IMR-90 (cell line): ENCODE measurements around the gene CARD19.

Experiments used
- BHLHE40 ChIP-seq: fragments of 150-350 bp; IDR thresholded peaks from 2 replicates; pipeline ENCODE4 v1.6.1; 2016; ENCODE audit warnings: mild to moderate bottlenecking, low read depth, low read length
- CEBPB ChIP-seq: IDR thresholded peaks from 2 replicates; pipeline ENCODE4 v1.6.1; 2012; ENCODE audit warnings: low read depth, low read length, improper control_type of control experiment
- CTCF ChIP-seq: conservative IDR thresholded peaks from 2 replicates; pipeline ENCODE4 v1.5.1; 2012; ENCODE audit warnings: mild to moderate bottlenecking, low read depth, low read length, improper control_type of control experiment
- ELK1 ChIP-seq: fragments of 150-350 bp; IDR thresholded peaks from 2 replicates; pipeline ENCODE4 v1.6.1; 2016; ENCODE audit warnings: low read depth, mild to moderate bottlenecking, low read length, moderate library complexity, borderline replicate concordance
- MAFK ChIP-seq: IDR thresholded peaks from 2 replicates; pipeline ENCODE4 v1.6.1; 2012; ENCODE audit warnings: low read depth, low read length, improper control_type of control experiment
- MAZ ChIP-seq: IDR thresholded peaks from 2 replicates; pipeline ENCODE4 v1.6.1; 2012; ENCODE audit warnings: low read depth, mild to moderate bottlenecking, low read length, improper control_type of control experiment, moderate library complexity, borderline replicate concordance
- MXI1 ChIP-seq: IDR thresholded peaks from 2 replicates; pipeline ENCODE4 v1.6.1; 2012; ENCODE audit warnings: low read depth, mild to moderate bottlenecking, low read length, moderate library complexity, borderline replicate concordance
- POLR2A ChIP-seq: IDR thresholded peaks from 2 replicates; pipeline ENCODE4 v1.6.1; 2012; ENCODE audit warnings: mild to moderate bottlenecking, low read depth, low read length
- RAD21 ChIP-seq: IDR thresholded peaks from 2 replicates; pipeline ENCODE4 v1.6.1; 2012; ENCODE audit warnings: low read length, improper control_type of control experiment
- RCOR1 ChIP-seq: IDR thresholded peaks from 2 replicates; pipeline ENCODE4 v1.6.1; 2012; ENCODE audit warnings: mild to moderate bottlenecking, low read length, improper control_type of control experiment; ENCODE audit not compliant: insufficient replicate concordance
- RFX5 ChIP-seq: IDR thresholded peaks from 2 replicates; pipeline ENCODE4 v1.8.0; 2012; ENCODE audit warnings: low read depth, mild to moderate bottlenecking, low read length, moderate library complexity
- SMC3 ChIP-seq: fragments of 150-350 bp; IDR thresholded peaks from 2 replicates; pipeline ENCODE4 v1.6.1; 2016; ENCODE audit warnings: low read depth, mild to moderate bottlenecking, antibody characterized with exemption, low read length, moderate library complexity
- USF2 ChIP-seq: fragments of 150-350 bp; IDR thresholded peaks from 2 replicates; pipeline ENCODE4 v1.6.1; 2017; ENCODE audit warnings: mild to moderate bottlenecking, antibody characterized with exemption, low read length, low read depth

GRCh38 chr9:93064392-93065134, 31.5 kb upstream of the CARD19 start:
- no peak for TF ChIP-seq CTCF
- no peak for TF ChIP-seq POLR2A
- TF ChIP-seq MXI1, result no peak
- no peak for TF ChIP-seq MAFK
- no peak for TF ChIP-seq SMC3
- TF ChIP-seq USF2, result no peak
- TF ChIP-seq MAZ, result no peak
- no peak for TF ChIP-seq ELK1
- no peak for TF ChIP-seq BHLHE40
- TF ChIP-seq RAD21, result no peak
- no peak for TF ChIP-seq RFX5
- TF ChIP-seq RCOR1, result no peak
- no peak for TF ChIP-seq CEBPB
